K562 (cell line): ENCODE data around the gene BCORL1. TPM values are rescaled to one million over a fixed set of nuclear protein-coding genes. Genes with fewer than 3 reads are reported as not detected.

Experiments
- ATAC-seq: fragments of 200-7000 bp; cut with Tn5 transposase; 3 replicates; pipeline ENCODE4 v1.9.1; 2020; ENCODE audit warnings: moderate library complexity
- BruUV-seq: library from RNA; stranded (reverse); fragments of 400-500 nt; replicated peaks from 2 replicates; lab custom pipeline; 2021; lab: Mats Ljungman, UMichigan
- CTCF ChIA-PET: fragments of 300-600 bp; formaldehyde crosslinking; extraction: SDS; loops from one replicate; lab custom pipeline; 2021; ENCODE audit warnings: low intra/inter-chr PET ratio; lab: Yijun Ruan, JAX
- POLR2A ChIA-PET: fragments of 300-600, 350-650 bp; sonication (Branson Sonifier 250); formaldehyde crosslinking; extraction: SDS; loops from one replicate; lab custom pipeline; 2021; ENCODE audit warnings: antibody characterized with exemption, inconsistent platforms; lab: Yijun Ruan, JAX
- DNase-seq, 4 experiments: peaks; one replicate each; pipeline versions ENCODE4 v3.0.0 to v3.0.0-alpha.2; 2011 to 2018; ENCODE audit warnings: low spot score in 3 of 4, mixed read lengths in 3 of 4; ENCODE audit errors: extremely low read depth in 1 of 4
- FAIRE-seq: peaks from 2 replicates; lab custom pipeline; 2011; peaks lifted over from hg19 to GRCh38; lab: Jason Lieb, UNC
- H2AFZ ChIP-seq: 2 replicates; pipeline ENCODE4 v1.6.0; 2011; ENCODE audit warnings: low read depth, low read length, control low read depth, inconsistent platforms
- H3K27ac ChIP-seq: fragments of 200-600 bp; 3 replicates; pipeline ENCODE4 v1.8.0; 2011; ENCODE audit warnings: low read depth, mild to moderate bottlenecking, control low read depth, inconsistent platforms, low read length, moderate library complexity, mixed read lengths; ENCODE audit errors: extremely low read depth
- H3K27me3 ChIP-seq, 2 experiments: fragments of 300-600 bp in 1 of 2; 2 replicates in 1 of 2; 3 replicates in 1 of 2; pipeline versions ENCODE4 v1.6.0 to v1.8.0; 2011; ENCODE audit warnings: inconsistent platforms in 2 of 2, low read length in 2 of 2, mild to moderate bottlenecking in 1 of 2, mixed read lengths in 1 of 2, moderate library complexity in 1 of 2; ENCODE audit not compliant: control insufficient read depth in 2 of 2, insufficient read depth in 2 of 2
- H3K36me3 ChIP-seq: fragments of 300-600 bp; 3 replicates; pipeline ENCODE4 v1.8.0; 2011; ENCODE audit warnings: mild to moderate bottlenecking, low read length, inconsistent platforms; ENCODE audit not compliant: control insufficient read depth, insufficient read depth
- H3K4me1 ChIP-seq, 2 experiments: fragments of 200-600 bp in 1 of 2; replicated peaks in 1 of 2; 2 replicates in 1 of 2; 3 replicates in 1 of 2; pipeline versions ENCODE4 v1.5.1 to v1.8.0; 2011; ENCODE audit warnings: inconsistent platforms in 2 of 2, low read length in 2 of 2, mild to moderate bottlenecking in 1 of 2, mixed read lengths in 1 of 2, moderate library complexity in 1 of 2; ENCODE audit not compliant: control insufficient read depth in 2 of 2, insufficient read depth in 2 of 2
- H3K4me2 ChIP-seq: 2 replicates; pipeline ENCODE4 v1.6.1; 2011; ENCODE audit warnings: low read length, control low read depth, inconsistent platforms, mixed read lengths; ENCODE audit not compliant: insufficient read depth
- H3K4me3 ChIP-seq: fragments of 200-600 bp; sonication (generic), shearing (Covaris generic); 2 replicates; pipeline ENCODE4 v1.5.1; 2016; ENCODE audit warnings: control low read depth, inconsistent platforms
- H3K79me2 ChIP-seq: fragments of 200-600 bp; 3 replicates; pipeline ENCODE4 v1.8.0; 2011; ENCODE audit warnings: low read length, inconsistent platforms; ENCODE audit not compliant: control insufficient read depth, insufficient read depth
- H3K9ac ChIP-seq, 2 experiments: 2 replicates each; pipeline versions ENCODE4 v1.6.0 to v1.6.1; 2011; ENCODE audit warnings: low read depth in 2 of 2, low read length in 2 of 2, control low read depth in 1 of 2, inconsistent platforms in 1 of 2, mild to moderate bottlenecking in 1 of 2, mixed read lengths in 1 of 2; ENCODE audit not compliant: insufficient read depth in 1 of 2
- H3K9me1 ChIP-seq: one replicate; pipeline ENCODE4 v1.6.0; 2011; ENCODE audit warnings: inconsistent platforms, mild to moderate bottlenecking, low read length, moderate library complexity; ENCODE audit not compliant: control insufficient read depth, insufficient read depth
- H3K9me3 ChIP-seq: replicated peaks from 2 replicates; pipeline ENCODE4 v1.5.1; 2011; ENCODE audit warnings: low read depth, low read length, inconsistent platforms; ENCODE audit not compliant: control insufficient read depth, insufficient read depth
- H4K20me1 ChIP-seq: replicated peaks from 2 replicates; pipeline ENCODE4 v1.6.1; 2011; ENCODE audit warnings: low read length, inconsistent platforms, mixed read lengths; ENCODE audit not compliant: control insufficient read depth, insufficient read depth
- CREB3L1 ChIP-seq: fragments of 450-650 bp; IDR thresholded peaks from 2 replicates; pipeline ENCODE4 v1.6.1; 2014; ENCODE audit warnings: low read depth, mild to moderate bottlenecking, moderate library complexity, borderline replicate concordance
- PURB ChIP-seq: sonication (generic); formaldehyde crosslinking; IDR thresholded peaks from 2 replicates; pipeline ENCODE4 v1.9.0; 2021; ENCODE audit warnings: low read depth, mild to moderate bottlenecking, missing genetic modification reagents
- SMAD2 ChIP-seq: fragments of 150-350 bp; IDR thresholded peaks from 2 replicates; pipeline ENCODE4 v1.6.1; 2014; ENCODE audit warnings: low read depth, mild to moderate bottlenecking, low read length
- WGBS: fragments of 100-300 bp; shearing (Covaris generic); methylation state at CpG from one replicate; pipeline ENCODE4 v1.1.6; 2016; ENCODE audit warnings: low coverage, mixed read lengths; ENCODE audit not compliant: insufficient coverage; ENCODE audit errors: missing lambda C conversion rate; 5-methylcytosine and 5-hydroxymethylcytosine counted together
- in situ Hi-C: fragments of 300-500 bp; cut with MboI; formaldehyde crosslinking; loops from 4 replicates; pipeline ENCODE4 v1.15.0; 2018; ENCODE audit warnings: inconsistent platforms, mixed read lengths
- intact Hi-C: fragments of 100-400 bp; cut with micrococcal nuclease; formaldehyde crosslinking; loops from 2 replicates; pipeline ENCODE4 v1.14.2; 2022
- polyA plus RNA-seq, 8 experiments: library from polyadenylated mRNA; depleted of rRNA in 4 of 8; stranded (reverse) in 5 of 8; unstranded in 3 of 8; fragments of >200 nt; fragmentation: Nextera tagmentation in 2 of 8; fragmentation: Illumina TruSeq in 1 of 8; extraction: Ambion mirVana in 2 of 8; extraction: Trizol in 1 of 8; gene quantifications; 2 replicates each; pipeline versions ENCODE4 v1.2.1 to v1.2.3, GENCODE V29; 2011 to 2014; ENCODE audit warnings: inconsistent platforms in 1 of 8, missing spikeins in 1 of 8
- total RNA-seq, 7 experiments: library from RNA; depleted of rRNA in 6 of 7; stranded (reverse); fragments of >200 nt in 6 of 7; fragmentation: Illumina TruSeq in 2 of 7; extraction: Trizol in 2 of 7; gene quantifications; 2 replicates each; pipeline versions ENCODE4 v1.2.1 to v1.2.3, GENCODE V29; 2011 to 2021; ENCODE audit warnings: low replicate concordance in 1 of 7
- TF ChIP-seq, protein P1 (sequence below): IDR thresholded peaks from 2 replicates; pipeline ENCODE4 v1.6.1; 2012; ENCODE audit warnings: low read depth, low read length, improper control_type of control experiment, borderline replicate concordance

BCORL1 gene
- total and polyA plus RNA-seq, 9 of the 15 experiments (the other 6 are each of a cell fraction or from before 2014, with no cell fraction given) = 0.48 to 29.6 (median 2.1) TPM

DNA sequence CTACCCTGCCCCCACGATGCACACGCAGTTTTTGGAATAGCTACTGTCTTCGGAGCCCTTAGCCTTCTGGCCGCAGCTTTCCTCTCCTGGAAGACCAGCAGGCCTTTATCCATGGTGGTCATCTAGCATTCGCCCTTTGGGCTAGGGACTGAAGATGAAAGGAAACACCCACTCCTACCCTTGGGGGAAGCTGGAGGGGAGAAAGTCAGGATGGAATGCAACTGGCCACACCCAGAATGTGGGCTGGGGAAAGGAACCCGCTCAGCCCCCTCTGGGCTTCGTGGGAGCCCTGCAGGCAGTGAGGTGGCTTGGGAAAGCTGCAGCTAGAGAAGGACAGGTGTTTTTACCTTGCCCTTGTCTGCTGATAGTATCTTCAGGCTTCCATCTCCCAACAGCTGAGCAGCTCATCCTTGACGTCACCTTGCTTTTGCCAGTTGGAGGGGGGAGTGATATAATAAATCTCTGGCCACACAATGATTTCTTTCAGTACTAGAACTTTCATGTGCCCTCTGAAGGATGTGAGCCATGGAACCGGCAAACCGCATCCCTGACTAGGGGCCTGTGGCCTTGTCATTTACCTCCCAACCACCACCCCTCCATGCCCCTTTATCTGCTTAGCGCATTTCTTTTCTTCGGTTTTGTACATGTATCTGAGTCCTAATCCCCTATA lies 68.9 kb downstream of the BCORL1 start:
- 95% methylated on average over 11 of the region's 12 CpGs for WGBS
- Histone ChIP-seq H2AFZ (no peak overlapping the region), H3K79me2 (no peaks in the 10 kb centered on the region), H3K9me1 (no peaks in the 10 kb centered on the region), H3K27me3 (no peaks in the 10 kb centered on the region), H3K9ac (peak overlapping the region in 1 of 2 experiments; percentile 26; a peak in 1 of 4 replicates), H4K20me1 (no peaks in the 10 kb centered on the region), H3K4me1 (no peaks in the 10 kb centered on the region), H3K27ac (no peak overlapping the region), H3K36me3 (peaks cover 86% of the 10 kb centered on the region), H3K4me3 (no peak overlapping the region), H3K9me3 (no peaks in the 10 kb centered on the region), H3K4me2 (no peak overlapping the region)
- ATAC-seq (no peak), FAIRE-seq (no peak), DNase-seq (no peak)
- CTCF ChIA-PET = no interaction called here
- in situ Hi-C loops (no loop called here), intact Hi-C loops (no loop called here)
- no peak for TF ChIP-seq CREB3L1
- no peak for TF ChIP-seq PURB (CRISPR knock-in tag)
- TF ChIP-seq, protein P1, sequence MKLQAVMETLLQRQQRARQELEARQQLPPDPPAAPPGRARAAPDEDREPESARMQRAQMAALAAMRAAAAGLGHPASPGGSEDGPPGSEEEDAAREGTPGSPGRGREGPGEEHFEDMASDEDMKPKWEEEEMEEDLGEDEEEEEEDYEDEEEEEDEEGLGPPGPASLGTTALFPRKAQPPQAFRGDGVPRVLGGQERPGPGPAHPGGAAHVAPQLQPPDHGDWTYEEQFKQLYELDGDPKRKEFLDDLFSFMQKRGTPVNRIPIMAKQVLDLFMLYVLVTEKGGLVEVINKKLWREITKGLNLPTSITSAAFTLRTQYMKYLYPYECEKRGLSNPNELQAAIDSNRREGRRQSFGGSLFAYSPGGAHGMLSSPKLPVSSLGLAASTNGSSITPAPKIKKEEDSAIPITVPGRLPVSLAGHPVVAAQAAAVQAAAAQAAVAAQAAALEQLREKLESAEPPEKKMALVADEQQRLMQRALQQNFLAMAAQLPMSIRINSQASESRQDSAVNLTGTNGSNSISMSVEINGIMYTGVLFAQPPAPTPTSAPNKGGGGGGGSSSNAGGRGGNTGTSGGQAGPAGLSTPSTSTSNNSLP = no peak
- no peak for TF ChIP-seq SMAD2
- BruUV-seq = no TSS peak
- POLR2A ChIA-PET = no interaction called here
